ENCODE results near the gene ECHDC3. TPM values are rescaled to one million over a fixed set of nuclear protein-coding genes. Genes with fewer than 3 reads are reported as not detected.
A peak's percentile ranks its signal among the peaks of the same experiment; 100 is the strongest.

ECHDC3 gene
- total RNA-seq, 2 donors from 2014 or later: 12.9 to 13.6 TPM

DNA sequence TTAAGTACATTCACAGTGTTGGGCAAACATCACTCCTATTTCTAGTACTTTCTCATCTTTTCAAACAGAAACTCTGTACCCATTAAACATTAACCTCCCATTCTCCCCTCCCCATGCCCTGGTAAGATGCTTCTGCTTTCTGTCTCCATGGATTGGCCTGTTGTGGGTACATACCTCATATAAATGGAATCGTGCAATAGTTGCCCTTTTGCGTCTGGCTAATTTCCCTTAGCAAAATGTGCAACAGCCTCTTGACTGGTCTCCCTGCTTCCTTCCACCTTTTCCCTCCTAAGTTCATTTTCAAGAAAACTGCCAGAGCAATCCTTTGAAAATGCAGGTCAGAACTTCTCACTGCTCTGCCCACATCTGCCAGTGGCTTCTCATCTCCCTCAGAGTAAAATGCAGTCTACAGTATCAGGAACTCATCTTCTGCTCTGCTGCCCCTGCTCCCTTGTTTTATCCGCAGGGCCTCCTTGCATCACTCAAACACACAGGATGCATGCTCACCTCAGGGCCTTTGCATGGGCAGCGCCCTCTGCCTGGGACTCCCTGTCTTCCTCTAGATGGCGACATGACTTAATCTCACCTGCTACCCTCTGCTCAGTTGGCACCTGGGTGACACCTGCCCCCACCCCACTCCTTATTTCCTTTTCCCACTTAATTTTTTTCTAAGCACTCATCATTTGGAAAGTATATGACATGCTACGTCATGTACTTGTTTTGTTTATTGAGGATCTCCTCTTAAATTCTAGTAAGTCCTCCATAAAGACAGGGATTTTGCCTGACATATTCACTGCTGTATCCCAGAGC is 44.3 kb upstream of the ECHDC3 start:
- WGBS, 2 experiments (ENCODE audit: insufficient coverage in 1 of 2, insufficient read length in 1 of 2): 90 to 96% methylated on average over 6 of the region's 6 CpGs
- Histone ChIP-seq H3K4me1 (ENCODE audit: control insufficient read depth, insufficient read depth, low read length) (no peaks in the 10 kb centered on the region), H3K27me3 (ENCODE audit: control insufficient read depth, insufficient read depth, low read length, poor library complexity, severe bottlenecking) (no peaks in the 10 kb centered on the region), H3K36me3 (ENCODE audit: control insufficient read depth, insufficient read depth, low read length) (no peaks in the 10 kb centered on the region), H3K9me3 (ENCODE audit: control insufficient read depth, low read length) (no peaks in the 10 kb centered on the region), H3K27ac (ENCODE audit: low read depth, low read length) (no peak overlapping the region), H3K9ac (ENCODE audit: extremely low read depth, low read length, poor library complexity, severe bottlenecking) (no peak overlapping the region), H3K4me3 (ENCODE audit: low read length) (no peak overlapping the region)
- Mint-ChIP-seq H3K4me1 (peaks cover 2% of the 10 kb centered on the region), H3K27me3 (ENCODE audit: insufficient read depth) (peaks cover 3% of the 10 kb centered on the region), H3K36me3 (ENCODE audit: low read depth) (no peaks in the 10 kb centered on the region), H3K9me3 (no peaks in the 10 kb centered on the region), H3K27ac (no peak overlapping the region), H3K4me3 (no peak overlapping the region)
- TF ChIP-seq, protein P1, sequence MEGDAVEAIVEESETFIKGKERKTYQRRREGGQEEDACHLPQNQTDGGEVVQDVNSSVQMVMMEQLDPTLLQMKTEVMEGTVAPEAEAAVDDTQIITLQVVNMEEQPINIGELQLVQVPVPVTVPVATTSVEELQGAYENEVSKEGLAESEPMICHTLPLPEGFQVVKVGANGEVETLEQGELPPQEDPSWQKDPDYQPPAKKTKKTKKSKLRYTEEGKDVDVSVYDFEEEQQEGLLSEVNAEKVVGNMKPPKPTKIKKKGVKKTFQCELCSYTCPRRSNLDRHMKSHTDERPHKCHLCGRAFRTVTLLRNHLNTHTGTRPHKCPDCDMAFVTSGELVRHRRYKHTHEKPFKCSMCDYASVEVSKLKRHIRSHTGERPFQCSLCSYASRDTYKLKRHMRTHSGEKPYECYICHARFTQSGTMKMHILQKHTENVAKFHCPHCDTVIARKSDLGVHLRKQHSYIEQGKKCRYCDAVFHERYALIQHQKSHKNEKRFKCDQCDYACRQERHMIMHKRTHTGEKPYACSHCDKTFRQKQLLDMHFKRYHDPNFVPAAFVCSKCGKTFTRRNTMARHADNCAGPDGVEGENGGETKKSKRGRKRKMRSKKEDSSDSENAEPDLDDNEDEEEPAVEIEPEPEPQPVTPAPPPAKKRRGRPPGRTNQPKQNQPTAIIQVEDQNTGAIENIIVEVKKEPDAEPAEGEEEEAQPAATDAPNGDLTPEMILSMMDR (conservative IDR thresholded peaks at IDR 0.05): peak; percentile 35
- DNase-seq: no peak

DNA sequence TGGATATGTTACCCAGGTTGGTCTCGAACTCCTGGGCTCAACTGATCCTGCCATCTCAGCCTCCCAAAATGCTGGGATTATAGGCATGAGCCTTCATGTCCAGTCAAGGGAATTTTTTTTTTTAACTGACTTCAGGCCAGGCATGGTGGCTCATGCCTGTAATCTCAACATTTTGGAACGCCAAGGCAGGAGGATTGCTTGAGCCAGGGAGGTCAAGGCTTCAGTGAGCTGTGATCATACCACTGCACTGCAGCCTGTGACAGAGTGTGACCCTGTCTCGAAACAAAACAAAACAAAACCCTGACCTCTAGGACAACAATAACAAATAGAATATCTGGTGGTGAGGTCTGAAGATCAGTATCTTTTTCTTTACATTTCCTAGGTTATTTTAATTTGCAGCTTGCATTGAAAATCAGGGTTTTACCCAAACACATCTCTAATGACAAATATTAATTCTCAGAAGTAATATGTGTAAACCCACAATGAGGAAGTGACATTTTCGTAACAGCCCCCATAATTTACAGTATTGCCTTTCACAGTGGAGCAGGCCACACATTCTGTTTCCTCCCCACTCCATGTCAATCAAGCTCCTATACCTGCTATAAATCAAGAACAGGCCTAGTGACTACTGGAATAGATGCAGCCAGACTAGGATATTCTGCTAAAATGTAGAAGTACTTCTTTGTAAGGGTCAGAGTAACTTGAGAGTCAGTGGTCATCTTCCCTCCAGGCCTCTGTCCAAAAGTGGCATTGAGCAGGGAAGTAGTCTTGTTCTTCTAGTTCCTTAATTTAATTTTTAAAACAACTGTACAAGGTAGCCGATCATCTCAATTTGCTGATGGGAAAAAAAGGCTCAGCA is 43.3 kb upstream of the ECHDC3 start:
- H3K9ac ChIP-seq (ENCODE audit: extremely low read depth, low read length, poor library complexity, severe bottlenecking): no peak overlapping the region
- H3K27ac Mint-ChIP-seq: no peak overlapping the region
- no peaks in the 10 kb centered on the region for H3K9me3 ChIP-seq (ENCODE audit: control insufficient read depth, low read length)
- no peak overlapping the region for H3K4me3 ChIP-seq (ENCODE audit: low read length)
- no peaks in the 10 kb centered on the region for H3K27me3 ChIP-seq (ENCODE audit: control insufficient read depth, insufficient read depth, low read length, poor library complexity, severe bottlenecking)
- WGBS, 2 experiments (ENCODE audit: insufficient coverage in 1 of 2, insufficient read length in 1 of 2): 94 to 100% methylated on average over 3 to 5 of the region's 5 CpGs
- H3K4me3 Mint-ChIP-seq: no peak overlapping the region
- no peaks in the 10 kb centered on the region for H3K4me1 ChIP-seq (ENCODE audit: control insufficient read depth, insufficient read depth, low read length)
- no peak overlapping the region for H3K27ac ChIP-seq (ENCODE audit: low read depth, low read length)
- no peaks in the 10 kb centered on the region for H3K36me3 ChIP-seq (ENCODE audit: control insufficient read depth, insufficient read depth, low read length)
- H3K27me3 Mint-ChIP-seq (ENCODE audit: insufficient read depth): peaks cover 3% of the 10 kb centered on the region
- no peak for DNase-seq
- no peaks in the 10 kb centered on the region for H3K9me3 Mint-ChIP-seq
- peaks cover 2% of the 10 kb centered on the region for H3K4me1 Mint-ChIP-seq
- no peaks in the 10 kb centered on the region for H3K36me3 Mint-ChIP-seq (ENCODE audit: low read depth)
- TF ChIP-seq, protein P1 (conservative IDR thresholded peaks at IDR 0.05): no peak

DNA sequence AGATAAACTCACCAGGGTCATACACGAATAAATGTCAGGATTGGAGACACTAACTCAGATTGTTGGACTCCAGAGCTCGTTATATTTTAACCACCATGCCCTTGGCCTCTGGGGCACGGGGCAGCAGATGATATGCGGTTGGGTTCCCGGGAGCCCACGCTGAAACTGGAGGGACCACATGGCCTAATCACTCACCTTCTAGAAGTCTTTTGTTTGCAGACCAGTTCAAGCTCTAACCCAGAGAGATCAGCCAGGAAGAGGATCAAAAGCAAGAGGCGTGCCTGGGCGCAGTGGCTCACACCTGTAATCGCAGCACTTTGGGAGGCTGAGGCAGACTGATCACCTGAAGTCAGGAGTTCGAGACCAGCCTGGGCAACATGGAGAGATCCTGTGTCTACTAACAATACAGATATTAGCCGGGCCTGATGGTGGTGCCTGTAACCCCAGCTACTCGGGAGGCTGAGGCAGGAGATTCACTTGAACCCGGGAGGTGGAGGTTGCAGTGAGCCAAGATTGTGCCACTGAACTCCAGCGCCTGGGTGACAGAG is 42.6 kb upstream of the ECHDC3 start:
- no peak for DNase-seq
- Histone ChIP-seq H3K4me1 (ENCODE audit: control insufficient read depth, insufficient read depth, low read length) (peaks cover under 1% of the 10 kb centered on the region), H3K9me3 (ENCODE audit: control insufficient read depth, low read length) (no peaks in the 10 kb centered on the region), H3K9ac (ENCODE audit: extremely low read depth, low read length, poor library complexity, severe bottlenecking) (no peak overlapping the region), H3K27ac (ENCODE audit: low read depth, low read length) (no peak overlapping the region), H3K27me3 (ENCODE audit: control insufficient read depth, insufficient read depth, low read length, poor library complexity, severe bottlenecking) (no peaks in the 10 kb centered on the region), H3K36me3 (ENCODE audit: control insufficient read depth, insufficient read depth, low read length) (no peaks in the 10 kb centered on the region), H3K4me3 (ENCODE audit: low read length) (no peak overlapping the region)
- H3K4me3 Mint-ChIP-seq: no peak overlapping the region
- H3K4me1 Mint-ChIP-seq: peaks cover 6% of the 10 kb centered on the region
- peaks cover 3% of the 10 kb centered on the region for H3K27me3 Mint-ChIP-seq (ENCODE audit: insufficient read depth)
- no peaks in the 10 kb centered on the region for H3K9me3 Mint-ChIP-seq
- 82 to 85% methylated on average over 12 to 14 of the region's 14 CpGs for WGBS, 2 experiments (ENCODE audit: insufficient coverage in 1 of 2, insufficient read length in 1 of 2)
- no peak overlapping the region for H3K27ac Mint-ChIP-seq
- TF ChIP-seq, protein P1 (conservative IDR thresholded peaks at IDR 0.05): no peak
- H3K36me3 Mint-ChIP-seq (ENCODE audit: low read depth): no peaks in the 10 kb centered on the region

All from endodermal cell (in vitro differentiated cells).